Measurements from ENCODE around the gene MAMLD1. TPM values are rescaled to one million over a fixed set of nuclear protein-coding genes. Genes with fewer than 3 reads are reported as not detected.

Gene MAMLD1
- total RNA-seq, 2 donors from 2014 or later = 0.56 to 3.3 TPM

DNA sequence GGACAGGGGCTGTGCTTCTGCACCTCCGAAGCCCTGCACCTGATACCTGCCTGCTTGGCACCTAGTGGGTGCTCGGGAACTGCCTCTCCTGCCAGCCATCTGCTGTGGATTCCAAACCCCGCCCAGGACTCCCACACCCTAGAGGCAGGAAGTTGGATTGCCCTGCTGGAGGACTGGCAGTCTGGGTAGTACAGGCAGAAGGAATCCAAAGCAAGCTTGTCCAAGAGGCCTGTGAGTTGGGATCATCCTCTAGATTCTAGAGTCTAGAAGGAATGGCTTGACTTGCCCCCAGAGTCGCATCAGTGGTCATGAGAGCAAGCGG is 140.7 kb downstream of the MAMLD1 start:
- Histone ChIP-seq H3K4me3 (no peak overlapping the region), H3K27ac (no peak overlapping the region)
- no peak for DNase-seq (ENCODE audit: low spot score)

DNA sequence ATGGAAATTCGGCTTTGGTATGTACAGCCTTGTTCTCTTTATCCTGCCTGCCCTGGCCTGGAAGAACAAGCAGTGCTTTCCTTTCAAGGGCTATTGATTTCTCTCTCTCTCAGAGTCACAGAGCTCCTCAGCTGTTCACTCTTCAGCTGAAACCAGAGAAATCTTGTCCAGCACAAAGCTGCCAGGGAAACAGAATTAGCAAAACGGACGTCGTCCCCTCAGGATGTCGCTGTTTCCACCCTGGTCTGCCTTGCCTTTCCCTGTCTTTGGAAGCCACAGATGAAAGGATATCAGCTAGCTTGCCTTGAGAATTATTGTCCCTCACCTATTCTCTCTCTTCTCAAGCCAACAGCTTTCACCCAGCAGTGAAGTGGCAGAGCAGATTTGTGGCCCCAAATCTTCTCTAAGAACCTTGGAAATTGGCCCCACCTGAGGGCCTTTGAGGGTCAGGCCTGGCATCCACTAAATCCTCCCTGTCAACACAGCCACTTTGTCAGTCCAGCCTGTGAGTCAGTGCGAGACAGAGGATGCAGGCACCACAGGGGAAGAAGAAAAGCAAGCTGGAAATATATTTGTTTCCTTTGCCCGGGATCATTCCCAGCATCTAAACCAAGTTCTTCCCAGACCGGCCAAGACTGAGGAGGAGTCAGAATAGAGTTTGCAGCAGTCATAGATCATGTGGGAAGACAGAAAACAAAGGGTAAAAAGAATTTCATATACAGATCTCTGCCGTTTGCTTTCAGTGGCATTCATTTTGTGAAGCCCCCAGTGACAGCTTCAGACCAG is 141.5 kb downstream of the MAMLD1 start:
- peak overlapping the region in 1 of 2 donors; percentile 36 for H3K27ac ChIP-seq
- H3K4me3 ChIP-seq = no peak overlapping the region
- H3K4me1 ChIP-seq = peaks cover 0 to 34% of the 10 kb centered on the region in 2 donors
- no peaks in the 10 kb centered on the region for H3K36me3 ChIP-seq
- H3K9me3 ChIP-seq = no peaks in the 10 kb centered on the region
- TF ChIP-seq, protein P1, sequence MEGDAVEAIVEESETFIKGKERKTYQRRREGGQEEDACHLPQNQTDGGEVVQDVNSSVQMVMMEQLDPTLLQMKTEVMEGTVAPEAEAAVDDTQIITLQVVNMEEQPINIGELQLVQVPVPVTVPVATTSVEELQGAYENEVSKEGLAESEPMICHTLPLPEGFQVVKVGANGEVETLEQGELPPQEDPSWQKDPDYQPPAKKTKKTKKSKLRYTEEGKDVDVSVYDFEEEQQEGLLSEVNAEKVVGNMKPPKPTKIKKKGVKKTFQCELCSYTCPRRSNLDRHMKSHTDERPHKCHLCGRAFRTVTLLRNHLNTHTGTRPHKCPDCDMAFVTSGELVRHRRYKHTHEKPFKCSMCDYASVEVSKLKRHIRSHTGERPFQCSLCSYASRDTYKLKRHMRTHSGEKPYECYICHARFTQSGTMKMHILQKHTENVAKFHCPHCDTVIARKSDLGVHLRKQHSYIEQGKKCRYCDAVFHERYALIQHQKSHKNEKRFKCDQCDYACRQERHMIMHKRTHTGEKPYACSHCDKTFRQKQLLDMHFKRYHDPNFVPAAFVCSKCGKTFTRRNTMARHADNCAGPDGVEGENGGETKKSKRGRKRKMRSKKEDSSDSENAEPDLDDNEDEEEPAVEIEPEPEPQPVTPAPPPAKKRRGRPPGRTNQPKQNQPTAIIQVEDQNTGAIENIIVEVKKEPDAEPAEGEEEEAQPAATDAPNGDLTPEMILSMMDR (IDR thresholded peaks at IDR 0.05) = peak in 1 of 2 donors; percentile 33
- DNase-seq (ENCODE audit: low spot score) = no peak
- H3K27me3 ChIP-seq = no peaks in the 10 kb centered on the region

More for the DNA sequence above, 140.7 kb downstream of the MAMLD1 start:
- peaks cover 0 to 33% of the 10 kb centered on the region in 2 donors for H3K4me1 ChIP-seq
- TF ChIP-seq, protein P1 (IDR thresholded peaks at IDR 0.05) = no peak
- H3K36me3 ChIP-seq = no peaks in the 10 kb centered on the region
- no peaks in the 10 kb centered on the region for H3K9me3 ChIP-seq
- H3K27me3 ChIP-seq = no peaks in the 10 kb centered on the region

DNA sequence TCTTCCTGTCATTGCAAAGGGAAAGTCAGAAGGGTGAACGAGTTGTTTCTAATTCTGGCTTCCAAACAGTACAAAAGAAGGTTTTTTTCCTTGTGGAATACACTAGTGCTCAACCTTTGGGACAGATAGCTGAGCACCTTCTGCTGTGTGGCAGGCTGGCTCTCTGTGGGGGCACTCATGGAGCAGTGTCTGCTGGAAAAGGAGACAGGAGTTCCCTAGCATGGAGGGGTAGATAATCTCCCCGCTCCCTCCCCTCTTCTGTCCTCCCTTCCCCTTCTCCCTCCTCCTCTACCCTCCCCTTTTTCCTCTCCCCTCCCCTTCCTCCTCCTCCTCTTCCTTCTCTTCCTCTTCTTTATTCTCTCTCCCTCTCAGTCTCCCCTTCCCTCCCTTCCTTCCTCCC is 142.9 kb downstream of the MAMLD1 start:
- no peaks in the 10 kb centered on the region for H3K9me3 ChIP-seq
- no peak overlapping the region for H3K4me3 ChIP-seq
- TF ChIP-seq, protein P1 (IDR thresholded peaks at IDR 0.05) = no peak
- H3K27ac ChIP-seq = peak overlapping the region in 1 of 2 donors; percentile 29
- no peaks in the 10 kb centered on the region for H3K27me3 ChIP-seq
- H3K36me3 ChIP-seq = no peaks in the 10 kb centered on the region
- H3K4me1 ChIP-seq = peaks cover 0 to 34% of the 10 kb centered on the region in 2 donors
- DNase-seq (ENCODE audit: low spot score) = no peak

DNA sequence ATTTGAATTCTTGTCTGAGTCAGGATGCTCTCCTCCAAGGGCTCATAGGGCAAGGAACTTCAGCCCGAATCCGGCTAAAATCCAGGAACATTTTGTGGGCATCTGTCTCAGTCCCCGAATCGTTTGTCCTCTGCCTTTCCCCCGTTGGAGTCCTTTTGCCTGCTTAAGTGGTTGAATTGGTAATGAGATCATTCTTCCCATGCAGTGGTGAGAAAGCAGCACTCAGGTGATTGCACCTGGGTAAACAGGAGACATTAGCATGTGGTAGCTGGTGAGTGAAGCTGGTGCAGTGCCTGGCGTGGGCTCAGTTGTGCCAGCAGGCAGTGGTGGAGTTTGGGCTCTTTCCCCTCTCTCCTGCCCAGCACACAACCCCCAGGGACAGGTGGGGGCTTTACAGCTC is 143.4 kb downstream of the MAMLD1 start:
- no peaks in the 10 kb centered on the region for H3K9me3 ChIP-seq
- peaks cover 0 to 34% of the 10 kb centered on the region in 2 donors for H3K4me1 ChIP-seq
- peak overlapping the region in 1 of 2 donors; percentile 29 for H3K27ac ChIP-seq
- no peaks in the 10 kb centered on the region for H3K27me3 ChIP-seq
- no peaks in the 10 kb centered on the region for H3K36me3 ChIP-seq
- H3K4me3 ChIP-seq = no peak overlapping the region
- DNase-seq (ENCODE audit: low spot score) = no peak
- TF ChIP-seq, protein P1 (IDR thresholded peaks at IDR 0.05) = no peak

DNA sequence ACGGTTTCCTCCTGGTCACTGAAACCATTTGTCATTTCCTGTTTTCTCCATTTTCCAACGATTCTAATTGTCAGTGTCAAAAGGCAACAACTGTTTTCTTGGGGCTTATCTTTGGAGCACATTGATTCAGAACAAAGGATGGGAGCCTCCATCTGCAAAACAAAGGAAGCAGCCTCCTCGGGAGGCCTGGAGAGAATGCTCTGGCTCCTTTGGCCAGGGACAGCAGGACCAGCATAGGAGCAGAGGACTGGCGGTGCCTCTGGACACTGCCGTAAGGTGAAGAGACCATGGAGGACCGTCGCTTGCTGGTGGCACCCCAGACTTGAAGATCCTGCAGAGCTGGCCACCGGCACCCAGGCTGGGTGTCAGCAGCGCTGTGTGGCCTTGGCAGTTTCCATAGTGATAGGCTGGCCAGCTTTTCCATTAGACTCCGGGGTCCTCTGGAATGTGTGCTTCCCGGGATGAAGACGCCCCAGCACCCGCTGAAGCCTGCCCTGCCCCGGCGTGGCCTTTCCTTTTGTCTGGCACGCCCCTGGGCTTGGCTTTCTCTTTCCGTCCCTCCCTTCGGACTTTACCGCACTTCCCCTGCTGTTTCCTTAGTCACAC is 144.2 kb downstream of the MAMLD1 start:
- DNase-seq (ENCODE audit: low spot score) = no peak
- Histone ChIP-seq H3K27ac (peak overlapping the region; percentile 74 to 85), H3K4me3 (no peak overlapping the region), H3K36me3 (no peaks in the 10 kb centered on the region), H3K4me1 (peaks cover 0 to 34% of the 10 kb centered on the region in 2 donors), H3K9me3 (no peaks in the 10 kb centered on the region), H3K27me3 (no peaks in the 10 kb centered on the region)
- TF ChIP-seq, protein P1 (IDR thresholded peaks at IDR 0.05) = no peak
